A549 (cell line): ENCODE results near the gene SCFD1. TPM values are rescaled to one million over a fixed set of nuclear protein-coding genes. Genes with fewer than 3 reads are reported as not detected.
A peak's percentile ranks its signal among the peaks of the same experiment; 100 is the strongest.

Source experiments
- ATAC-seq, 2 experiments: fragments of 200-7000 bp in 1 of 2; fragments of >200 bp in 1 of 2; cut with Nextera tagmentation in 1 of 2; cut with Tn5 transposase in 1 of 2; 3 replicates each; pipeline versions ENCODE4 v1.8.0 to v1.9.1; 2018 to 2020; ENCODE audit warnings: mild to moderate bottlenecking in 1 of 2, moderate library complexity in 1 of 2
- CTCF ChIA-PET: fragments of 300-600 bp; sonication (Branson Sonifier 250); formaldehyde crosslinking; extraction: SDS; loops from one replicate; lab custom pipeline; 2021; ENCODE audit warnings: antibody characterized with exemption, inconsistent platforms; lab: Yijun Ruan, JAX
- POLR2A ChIA-PET: fragments of 350-600 bp; formaldehyde crosslinking; extraction: SDS; loops from one replicate; lab custom pipeline; 2021; ENCODE audit warnings: antibody characterized with exemption, inconsistent platforms; lab: Yijun Ruan, JAX
- DNase-seq, 2 experiments: peaks; one replicate each; pipeline versions ENCODE4 v3.0.0 to v3.0.0-alpha.2; 2011 to 2016; ENCODE audit warnings: low read depth in 1 of 2, low spot score in 1 of 2
- FAIRE-seq: peaks from 2 replicates; lab custom pipeline; 2011; peaks lifted over from hg19 to GRCh38; lab: Jason Lieb, UNC
- H3K27ac ChIP-seq, 2 experiments: fragments of >200 bp; sonication (Bioruptor Twin); formaldehyde crosslinking; 3 replicates each; pipeline ENCODE4 v1.5.1; 2016 to 2017
- H3K4me1 ChIP-seq: fragments of >200 bp; sonication (Bioruptor Twin); formaldehyde crosslinking; 3 replicates; pipeline ENCODE4 v1.6.1; 2016
- H3K4me2 ChIP-seq: fragments of >200 bp; sonication (Bioruptor Twin); formaldehyde crosslinking; 3 replicates; pipeline ENCODE4 v1.6.1; 2016
- H3K4me3 ChIP-seq: fragments of >200 bp; sonication (Bioruptor Twin); formaldehyde crosslinking; 3 replicates; pipeline ENCODE4 v1.5.1; 2016
- H3K9me3 ChIP-seq: fragments of >200 bp; sonication (Bioruptor Twin); formaldehyde crosslinking; 3 replicates; pipeline ENCODE4 v1.6.1; 2016
- CHD2 ChIP-seq: fragments of 150-350 bp; IDR thresholded peaks from 2 replicates; pipeline ENCODE4 v1.6.1; 2014; ENCODE audit warnings: low read length; ENCODE audit not compliant: partially characterized antibody
- EHF ChIP-seq: fragments of 250-450 bp; sonication (Bioruptor Pico); IDR thresholded peaks from 2 replicates; pipeline ENCODE4 v1.5.0; 2020; ENCODE audit warnings: mild to moderate bottlenecking
- EHMT2 ChIP-seq: fragments of 200-600 bp; sonication (generic); IDR thresholded peaks from 2 replicates; pipeline ENCODE4 v1.6.1; 2016; ENCODE audit warnings: antibody characterized with exemption, low read depth, mild to moderate bottlenecking, moderate library complexity
- FOXS1 ChIP-seq: fragments of 250-450 bp; sonication (Bioruptor Pico); IDR thresholded peaks from 2 replicates; pipeline ENCODE4 v1.5.0; 2020; ENCODE audit warnings: mild to moderate bottlenecking, moderate library complexity
- HOXB5 ChIP-seq: fragments of 250-450 bp; sonication (Bioruptor Pico); IDR thresholded peaks from 2 replicates; pipeline ENCODE4 v1.5.0; 2020; ENCODE audit warnings: mild to moderate bottlenecking, moderate library complexity
- JUNB ChIP-seq: fragments of >200 bp; sonication (Bioruptor Twin); formaldehyde crosslinking; IDR thresholded peaks from 2 replicates; pipeline ENCODE4 v1.6.1; 2016
- RAD21 ChIP-seq, 2 experiments: fragments of >200 bp in 1 of 2; sonication (Bioruptor Twin) in 1 of 2; formaldehyde crosslinking in 1 of 2; IDR thresholded peaks in 1 of 2; conservative IDR thresholded peaks in 1 of 2; 2 replicates in 1 of 2; 3 replicates in 1 of 2; pipeline ENCODE4 v1.6.1; 2012 to 2018; ENCODE audit warnings: inconsistent platforms in 1 of 2
- SREBF2 ChIP-seq: fragments of 450-650 bp; IDR thresholded peaks from 2 replicates; pipeline ENCODE4 v1.6.1; 2014; ENCODE audit warnings: mild to moderate bottlenecking, moderate library complexity
- ZC3H11A ChIP-seq: fragments of 450-650 bp; IDR thresholded peaks from 2 replicates; pipeline ENCODE4 v1.6.1; 2014; ENCODE audit warnings: antibody characterized with exemption, mild to moderate bottlenecking
- ZFP36 ChIP-seq: fragments of 450-650 bp; IDR thresholded peaks from 2 replicates; pipeline ENCODE4 v1.6.1; 2014; ENCODE audit warnings: borderline replicate concordance; ENCODE audit not compliant: partially characterized antibody
- WGBS: methylation state at CpG from one replicate; pipeline ENCODE4 v1.1.6; 2017; ENCODE audit errors: missing lambda C conversion rate; 5-methylcytosine and 5-hydroxymethylcytosine counted together
- polyA plus RNA-seq, 4 experiments: library from polyadenylated mRNA; depleted of rRNA in 3 of 4; stranded (reverse); fragments of >200 nt; fragmentation: RNase III in 1 of 4; extraction: RNeasy Plus Mini Kit Qiagen cat#74134 plus additional on column Dnase treatment in 1 of 4; gene quantifications; 2 replicates in 3 of 4; 3 replicates in 1 of 4; pipeline ENCODE4 v1.2.3, GENCODE V29; 2011 to 2017
- TF ChIP-seq, protein P1 (sequence below): fragments of >200 bp; sonication (Bioruptor Twin); formaldehyde crosslinking; IDR thresholded peaks from 3 replicates; pipeline ENCODE4 v1.5.1; 2016
- TF ChIP-seq, protein P2 (sequence below): IDR thresholded peaks from 2 replicates; pipeline ENCODE4 v1.6.1; 2012; ENCODE audit warnings: low read depth, borderline replicate concordance
- TF ChIP-seq, protein P3 (sequence below): fragments of 150-350 bp; IDR thresholded peaks from 2 replicates; pipeline ENCODE4 v1.6.1; 2014; ENCODE audit warnings: low read depth, mild to moderate bottlenecking, low read length
- TF ChIP-seq, protein P4 (sequence below): IDR thresholded peaks from 2 replicates; pipeline ENCODE4 v1.6.1; 2012

The SCFD1 gene
- polyA plus RNA-seq, 2 of the 4 experiments (the other 2 are of a cell fraction): 52.1 to 158 TPM

DNA sequence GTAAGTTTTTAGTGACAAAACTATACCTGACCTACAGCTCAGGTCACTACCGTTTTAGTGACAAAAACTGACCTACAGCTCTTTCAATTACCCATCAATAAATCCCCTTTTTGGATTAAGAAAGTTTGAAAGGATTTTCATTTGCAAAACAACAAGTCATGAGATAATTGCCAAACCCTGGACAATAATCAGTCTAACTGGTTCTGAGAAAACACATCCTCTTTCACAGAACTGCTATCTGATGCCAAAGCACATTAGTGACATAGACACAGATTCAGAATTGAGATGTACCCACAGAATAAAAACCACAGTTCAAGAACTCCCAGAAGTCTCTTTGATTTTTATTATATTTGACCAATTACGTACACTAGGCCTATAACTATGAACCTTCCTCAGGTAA is 126.2 kb downstream of the SCFD1 start:
- 41% methylated on average over 2 of the region's 2 CpGs for WGBS
- ATAC-seq: no peak

DNA sequence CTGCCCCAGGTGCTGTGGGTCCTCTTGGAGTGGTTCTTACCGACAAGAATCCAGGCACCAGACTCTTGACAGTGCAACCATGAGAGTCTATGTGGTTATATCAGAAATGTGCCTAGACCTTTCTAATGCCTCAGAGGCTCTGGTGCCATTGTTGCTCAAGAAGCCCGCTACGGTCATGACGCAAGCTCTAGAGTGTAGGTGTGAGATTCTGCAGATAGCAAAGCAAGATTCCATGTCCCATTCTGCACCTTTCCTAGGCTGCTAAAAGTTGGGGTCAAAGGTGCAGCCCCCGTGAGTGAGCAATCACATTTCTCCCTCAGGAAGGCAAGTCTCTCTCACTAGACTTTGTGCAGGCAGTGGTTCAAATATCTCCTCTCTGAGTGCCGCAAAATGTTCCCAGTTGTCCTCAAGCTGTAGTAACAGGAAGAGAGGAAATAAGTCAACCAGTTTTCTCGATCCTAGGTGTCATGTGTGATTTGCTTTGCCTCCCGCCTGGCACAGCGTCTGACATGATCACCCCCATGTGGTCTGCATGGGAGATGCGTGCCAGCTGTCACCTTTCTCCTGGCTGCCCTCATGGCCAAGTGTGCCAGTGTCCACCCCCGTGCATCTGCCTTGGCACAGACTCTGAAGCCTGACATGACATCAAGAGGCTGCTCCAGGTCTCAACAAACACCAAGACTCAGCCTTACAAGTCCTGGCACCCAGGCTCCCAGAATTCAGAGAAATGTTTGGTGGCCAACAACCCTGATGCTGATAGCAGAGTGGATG is 129.7 kb downstream of the SCFD1 start:
- FAIRE-seq: no peak
- WGBS: 50% methylated on average over 11 of the region's 11 CpGs
- Histone ChIP-seq H3K4me3 (no peak overlapping the region), H3K9me3 (no peaks in the 10 kb centered on the region), H3K27ac (no peak overlapping the region), H3K4me2 (no peak overlapping the region; the same call in 2 of the 3 replicates), H3K4me1 (no peaks in the 10 kb centered on the region)
- ATAC-seq: peak; percentile 42 to 71; a peak in 4 of 6 replicates
- ChIA-PET POLR2A (no interaction called here), CTCF (interaction anchor here (1.0 kb wide), 1 partner anchor 97 kb away, joined by 4 read pairs; no protein-coding TSS in a partner anchor)
- peak in 1 of 2 experiments; percentile 13 for DNase-seq
- TF ChIP-seq, protein P1, sequence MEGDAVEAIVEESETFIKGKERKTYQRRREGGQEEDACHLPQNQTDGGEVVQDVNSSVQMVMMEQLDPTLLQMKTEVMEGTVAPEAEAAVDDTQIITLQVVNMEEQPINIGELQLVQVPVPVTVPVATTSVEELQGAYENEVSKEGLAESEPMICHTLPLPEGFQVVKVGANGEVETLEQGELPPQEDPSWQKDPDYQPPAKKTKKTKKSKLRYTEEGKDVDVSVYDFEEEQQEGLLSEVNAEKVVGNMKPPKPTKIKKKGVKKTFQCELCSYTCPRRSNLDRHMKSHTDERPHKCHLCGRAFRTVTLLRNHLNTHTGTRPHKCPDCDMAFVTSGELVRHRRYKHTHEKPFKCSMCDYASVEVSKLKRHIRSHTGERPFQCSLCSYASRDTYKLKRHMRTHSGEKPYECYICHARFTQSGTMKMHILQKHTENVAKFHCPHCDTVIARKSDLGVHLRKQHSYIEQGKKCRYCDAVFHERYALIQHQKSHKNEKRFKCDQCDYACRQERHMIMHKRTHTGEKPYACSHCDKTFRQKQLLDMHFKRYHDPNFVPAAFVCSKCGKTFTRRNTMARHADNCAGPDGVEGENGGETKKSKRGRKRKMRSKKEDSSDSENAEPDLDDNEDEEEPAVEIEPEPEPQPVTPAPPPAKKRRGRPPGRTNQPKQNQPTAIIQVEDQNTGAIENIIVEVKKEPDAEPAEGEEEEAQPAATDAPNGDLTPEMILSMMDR: no peak
- TF ChIP-seq, protein P2, sequence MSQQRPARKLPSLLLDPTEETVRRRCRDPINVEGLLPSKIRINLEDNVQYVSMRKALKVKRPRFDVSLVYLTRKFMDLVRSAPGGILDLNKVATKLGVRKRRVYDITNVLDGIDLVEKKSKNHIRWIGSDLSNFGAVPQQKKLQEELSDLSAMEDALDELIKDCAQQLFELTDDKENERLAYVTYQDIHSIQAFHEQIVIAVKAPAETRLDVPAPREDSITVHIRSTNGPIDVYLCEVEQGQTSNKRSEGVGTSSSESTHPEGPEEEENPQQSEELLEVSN: no peak
- TF ChIP-seq RAD21 (conservative IDR thresholded peaks at IDR 0.05 in 1 of 2, IDR thresholded peaks at IDR 0.05 in 1 of 2): peak in 1 of 2 experiments; percentile 14; a peak in 1 of 5 replicates
- TF ChIP-seq ZFP36: no peak
- TF ChIP-seq, protein P3, sequence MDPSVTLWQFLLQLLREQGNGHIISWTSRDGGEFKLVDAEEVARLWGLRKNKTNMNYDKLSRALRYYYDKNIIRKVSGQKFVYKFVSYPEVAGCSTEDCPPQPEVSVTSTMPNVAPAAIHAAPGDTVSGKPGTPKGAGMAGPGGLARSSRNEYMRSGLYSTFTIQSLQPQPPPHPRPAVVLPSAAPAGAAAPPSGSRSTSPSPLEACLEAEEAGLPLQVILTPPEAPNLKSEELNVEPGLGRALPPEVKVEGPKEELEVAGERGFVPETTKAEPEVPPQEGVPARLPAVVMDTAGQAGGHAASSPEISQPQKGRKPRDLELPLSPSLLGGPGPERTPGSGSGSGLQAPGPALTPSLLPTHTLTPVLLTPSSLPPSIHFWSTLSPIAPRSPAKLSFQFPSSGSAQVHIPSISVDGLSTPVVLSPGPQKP: no peak
- no peak for TF ChIP-seq EHMT2
- no peak for TF ChIP-seq SREBF2
- no peak for TF ChIP-seq HOXB5 (CRISPR knock-in tag)

More for the DNA sequence above, 126.2 kb downstream of the SCFD1 start:
- TF ChIP-seq JUNB (no peak), EHF (CRISPR knock-in tag) (no peak)
- no peak for DNase-seq
- Histone ChIP-seq H3K9me3 (no peaks in the 10 kb centered on the region), H3K27ac (no peak overlapping the region), H3K4me2 (no peak overlapping the region), H3K4me1 (no peaks in the 10 kb centered on the region), H3K4me3 (no peak overlapping the region)
- ChIA-PET CTCF (no interaction called here), POLR2A (no interaction called here)
- no peak for FAIRE-seq

DNA sequence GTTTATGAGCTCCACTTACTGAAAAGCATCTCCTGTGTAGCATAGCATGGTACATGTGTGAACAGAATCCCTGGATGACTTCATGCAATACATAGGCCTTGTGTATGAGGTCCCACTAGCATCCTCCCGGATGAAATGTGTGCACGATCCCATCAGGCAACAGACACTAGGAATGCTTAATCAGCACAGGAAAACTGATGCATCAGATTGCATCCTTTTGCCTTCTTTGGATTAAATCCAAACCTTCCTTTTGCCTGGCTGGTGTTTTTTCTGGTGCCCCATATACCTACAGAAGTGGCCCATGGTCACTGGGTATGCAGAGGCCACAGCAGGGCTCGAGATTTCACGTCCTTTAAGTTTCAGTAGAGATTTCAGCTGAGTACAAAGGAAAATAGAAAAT is 131.3 kb downstream of the SCFD1 start:
- CTCF ChIA-PET: interaction anchor here (0.6 kb wide), 1 partner anchor 25 kb away, joined by 3 read pairs; no protein-coding TSS in a partner anchor
- 38% methylated on average over 4 of the region's 4 CpGs for WGBS
- no peak for ATAC-seq

More for the DNA sequence above, 131.3 kb downstream of the SCFD1 start:
- POLR2A ChIA-PET: no interaction called here
- Histone ChIP-seq H3K4me1 (no peaks in the 10 kb centered on the region), H3K9me3 (no peaks in the 10 kb centered on the region), H3K4me3 (no peak overlapping the region), H3K4me2 (no peak overlapping the region)
- FAIRE-seq: no peak
- TF ChIP-seq, protein P4, sequence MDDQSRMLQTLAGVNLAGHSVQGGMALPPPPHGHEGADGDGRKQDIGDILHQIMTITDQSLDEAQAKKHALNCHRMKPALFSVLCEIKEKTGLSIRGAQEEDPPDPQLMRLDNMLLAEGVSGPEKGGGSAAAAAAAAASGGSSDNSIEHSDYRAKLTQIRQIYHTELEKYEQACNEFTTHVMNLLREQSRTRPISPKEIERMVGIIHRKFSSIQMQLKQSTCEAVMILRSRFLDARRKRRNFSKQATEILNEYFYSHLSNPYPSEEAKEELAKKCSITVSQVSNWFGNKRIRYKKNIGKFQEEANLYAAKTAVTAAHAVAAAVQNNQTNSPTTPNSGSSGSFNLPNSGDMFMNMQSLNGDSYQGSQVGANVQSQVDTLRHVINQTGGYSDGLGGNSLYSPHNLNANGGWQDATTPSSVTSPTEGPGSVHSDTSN: no peak
- no peak for TF ChIP-seq ZC3H11A
- no peak for TF ChIP-seq CHD2
- no peak for TF ChIP-seq FOXS1
- no peak for TF ChIP-seq EHMT2
- TF ChIP-seq, all 56 proteins: peak for 0
- no peak for DNase-seq
- H3K27ac ChIP-seq: no peak overlapping the region
